GM19467 (cell line): ENCODE measurements around the gene LINC00632.

Source experiments
- ATAC-seq: cut with Tn5 transposase; IDR thresholded peaks from one replicate; pipeline ENCODE4 v1.9.1; 2021; ENCODE audit warnings: mild to moderate bottlenecking, moderate library complexity; ENCODE audit not compliant: unreplicated experiment

Gene LINC00632

DNA sequence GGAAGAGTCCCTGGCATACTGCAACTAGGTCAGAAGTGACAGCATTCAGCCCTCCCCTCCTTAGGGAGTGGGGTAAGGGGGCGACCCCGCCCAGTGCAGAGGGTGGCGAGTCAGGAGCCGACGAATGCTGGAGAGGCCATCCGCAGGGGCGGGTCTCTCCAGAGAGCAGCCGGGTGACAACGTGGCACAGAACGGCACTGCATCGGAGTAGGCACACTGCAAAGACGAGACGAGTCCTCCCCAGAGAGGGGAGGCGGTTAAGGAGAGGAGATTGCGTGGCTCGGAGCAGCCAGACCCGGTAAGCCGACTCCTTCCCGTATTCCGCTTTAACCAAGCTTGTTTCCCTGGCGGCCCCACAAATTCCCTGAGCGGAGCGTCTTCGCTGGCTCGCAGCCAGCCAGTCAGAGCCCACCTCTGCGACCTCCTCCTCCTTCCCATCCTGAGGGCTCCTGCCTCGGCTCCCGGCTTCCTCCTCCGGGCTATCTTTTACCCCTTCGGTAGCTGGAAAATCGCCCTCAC, 54.9 kb downstream of the LINC00632 start:
- no peak for ATAC-seq

DNA sequence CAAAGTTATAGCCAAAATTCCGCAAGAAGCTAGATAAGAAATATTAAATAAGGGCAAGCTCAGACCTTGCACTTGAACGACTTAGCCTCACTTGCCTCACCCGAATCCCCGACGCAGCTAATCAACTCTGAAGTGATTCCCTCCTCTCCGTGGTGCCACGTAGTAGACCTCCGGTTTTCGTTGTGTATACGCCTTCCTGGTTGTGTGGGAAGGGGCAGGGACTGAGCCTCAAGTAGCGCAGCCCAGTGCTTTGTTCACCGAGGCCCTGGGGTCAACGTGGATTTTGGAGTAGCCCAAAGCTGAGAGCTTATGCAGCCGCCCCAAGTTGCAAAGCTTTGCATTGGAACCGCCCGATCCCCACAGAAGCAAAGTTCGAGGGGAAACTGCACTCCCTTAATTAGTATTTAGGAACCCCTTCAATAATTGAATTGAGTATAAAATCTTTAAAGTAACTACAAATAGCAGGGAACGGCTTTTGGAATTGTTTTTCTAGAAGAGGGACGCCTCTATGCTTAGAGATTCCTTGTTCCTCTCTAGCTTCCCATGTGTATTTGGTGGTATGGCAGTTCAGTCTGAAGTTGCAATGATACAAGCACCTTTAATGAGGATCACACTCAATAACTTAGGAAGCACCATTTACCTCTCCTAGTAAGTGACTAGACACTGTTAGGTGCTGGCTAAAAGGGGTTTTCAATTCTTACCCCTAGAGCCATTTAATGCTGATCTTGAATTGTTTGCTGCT, 55.7 kb downstream of the LINC00632 start:
- ATAC-seq: no peak

DNA sequence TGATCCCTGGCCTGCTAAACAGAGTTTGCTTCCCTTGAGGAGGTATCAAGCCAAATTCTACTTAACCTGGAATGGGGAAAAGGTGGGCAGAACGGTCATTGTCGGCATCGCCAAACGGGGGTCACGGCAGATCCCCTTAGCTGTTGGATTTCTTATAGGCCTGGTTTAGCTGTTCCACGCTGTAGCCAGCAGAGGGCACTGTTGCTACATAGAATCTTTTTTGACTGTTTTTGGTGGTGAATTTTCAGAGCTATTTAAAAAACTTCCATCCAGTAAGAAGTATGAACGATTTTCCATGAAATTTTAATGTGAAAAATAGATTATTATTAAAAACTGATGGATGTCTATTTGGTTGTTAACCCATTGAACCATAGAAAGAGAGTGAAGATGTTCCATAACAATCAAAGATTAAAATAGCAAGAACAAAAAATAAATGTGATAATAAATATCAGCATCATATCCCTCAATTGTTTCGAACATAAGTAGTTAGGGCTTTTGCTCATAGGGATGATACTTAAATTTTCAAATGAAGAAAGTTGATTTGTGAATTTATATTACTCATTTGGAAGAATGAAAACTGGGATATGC, 56.6 kb downstream of the LINC00632 start:
- ATAC-seq: no peak

GRCh38 chrX:140767646-140768045, 58.1 kb downstream of the LINC00632 start:
- ATAC-seq: no peak

GRCh38 chrX:140775211-140775610, 65.7 kb downstream of the LINC00632 start:
- ATAC-seq: no peak

GRCh38 chrX:140776320-140776719, 66.8 kb downstream of the LINC00632 start:
- no peak for ATAC-seq

GRCh38 chrX:140794642-140795041, 85.1 kb downstream of the LINC00632 start:
- no peak for ATAC-seq

DNA sequence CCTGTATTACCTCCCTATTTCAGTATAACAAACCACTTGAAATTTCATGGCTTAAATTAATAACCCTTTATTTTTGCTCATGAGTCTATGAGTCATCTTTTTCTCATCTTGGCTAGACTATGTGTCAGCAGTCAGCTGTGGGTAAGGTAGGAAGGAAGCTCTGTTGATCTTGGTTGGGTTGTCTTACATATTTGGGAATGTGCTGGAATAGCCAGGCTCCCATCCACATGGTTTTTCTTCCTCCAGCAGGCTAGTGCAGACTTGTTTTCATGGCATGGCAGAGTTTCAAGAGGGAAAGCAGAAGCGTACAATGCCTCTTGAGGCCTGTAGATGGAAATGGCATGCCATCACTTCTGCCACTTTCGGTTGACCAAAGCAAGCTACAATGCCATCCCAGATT, 89.7 kb downstream of the LINC00632 start:
- no peak for ATAC-seq

DNA sequence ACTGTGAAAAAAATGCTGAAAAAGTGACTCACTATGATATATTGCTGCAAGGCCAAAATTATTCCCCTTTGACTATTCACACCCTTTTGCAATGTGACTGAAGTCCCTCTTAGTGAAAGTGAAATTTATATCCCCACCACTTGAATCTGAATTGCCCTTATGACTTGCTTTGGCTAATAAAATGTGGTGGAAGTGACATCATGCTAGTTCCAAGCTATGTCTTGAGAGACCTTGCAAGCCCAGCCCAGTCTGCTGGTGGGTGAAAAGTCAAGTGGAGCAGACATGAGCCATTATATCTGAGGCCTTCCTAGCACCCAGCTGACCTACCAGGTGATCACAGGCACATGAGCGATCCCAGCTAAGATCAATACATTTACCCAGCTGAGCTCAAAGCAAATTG, 94.7 kb downstream of the LINC00632 start:
- ATAC-seq: no peak

DNA sequence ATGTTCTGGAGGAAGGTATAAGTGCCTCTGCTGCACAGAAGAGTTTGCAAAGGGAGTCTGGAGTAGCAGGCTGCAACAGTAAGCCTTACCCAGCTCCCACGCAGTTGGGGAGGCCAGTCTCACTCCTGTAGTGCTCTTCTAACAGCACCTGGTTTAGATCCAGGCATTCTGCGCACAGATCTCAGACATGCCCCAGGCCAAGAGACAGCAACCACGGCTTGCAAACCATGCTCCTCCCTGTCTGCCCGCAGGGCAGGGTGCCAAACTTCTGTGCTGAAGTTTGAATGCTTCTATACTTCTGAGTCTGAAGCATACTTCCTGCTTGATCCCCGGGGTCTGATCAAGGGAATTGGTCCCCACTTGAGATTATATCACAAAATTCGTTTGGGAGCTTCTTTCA, 106.3 kb downstream of the LINC00632 start:
- no peak for ATAC-seq

- ATAC-seq: no peak
Measured at GRCh38 chrX:140817943-140818342, 108.4 kb downstream of the LINC00632 start.

DNA sequence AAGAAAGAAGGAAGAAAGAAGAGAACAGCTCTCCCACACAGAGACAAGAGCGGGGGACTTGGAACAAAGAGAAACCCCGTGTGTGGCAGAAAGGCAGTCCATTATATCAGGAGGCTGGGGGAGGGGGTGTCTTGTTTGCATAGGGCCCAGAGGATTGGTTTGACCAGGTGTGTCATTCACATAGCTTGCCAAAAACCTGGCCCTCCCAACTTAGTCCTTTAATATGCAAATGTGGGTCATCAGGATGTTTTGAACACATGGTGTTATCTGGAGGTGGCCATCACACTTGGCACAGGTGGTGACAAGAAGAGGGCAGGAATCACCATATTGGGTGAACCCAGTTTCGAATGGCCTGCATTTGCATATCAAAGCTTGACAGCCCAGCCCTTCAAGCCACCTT, 111.7 kb downstream of the LINC00632 start:
- no peak for ATAC-seq

DNA sequence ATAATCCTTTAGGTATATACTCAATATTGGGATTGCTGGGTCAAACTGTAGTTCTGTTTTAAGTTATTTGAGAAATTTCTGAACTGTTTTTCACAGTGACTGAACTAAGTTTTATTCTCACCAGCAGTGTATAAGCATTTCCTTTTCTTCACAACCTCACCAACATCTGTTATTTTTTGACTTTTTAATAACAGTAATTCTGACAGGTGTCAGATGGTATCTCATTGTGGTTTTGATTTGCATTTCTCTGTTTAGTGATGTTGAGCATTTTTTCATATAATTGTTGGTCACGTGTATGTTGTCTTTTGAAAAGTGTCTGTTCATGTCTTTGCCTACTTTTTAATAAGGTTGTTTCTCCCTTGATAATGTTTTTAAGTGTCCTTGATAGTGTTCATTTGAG, 112.6 kb downstream of the LINC00632 start:
- no peak for ATAC-seq

DNA sequence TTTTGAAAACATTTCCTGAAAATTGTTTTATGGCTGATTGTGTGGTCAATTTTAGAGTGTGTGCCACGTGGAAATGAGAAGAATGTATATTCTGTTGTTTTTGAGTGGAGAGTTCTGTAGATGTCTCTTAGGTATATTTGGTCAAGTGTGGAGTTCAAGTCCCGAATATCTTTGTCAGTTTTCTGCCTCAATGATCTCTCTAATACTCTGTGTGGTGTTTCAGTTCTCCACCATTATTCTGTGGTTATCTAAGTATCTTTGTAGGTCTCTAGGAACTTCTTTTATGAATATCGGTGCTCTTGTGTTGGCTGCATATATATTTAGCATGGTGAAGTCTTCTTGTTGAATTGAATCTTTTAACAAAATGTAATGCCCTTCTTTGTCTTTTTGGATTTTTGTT, 113.3 kb downstream of the LINC00632 start:
- ATAC-seq: no peak

DNA sequence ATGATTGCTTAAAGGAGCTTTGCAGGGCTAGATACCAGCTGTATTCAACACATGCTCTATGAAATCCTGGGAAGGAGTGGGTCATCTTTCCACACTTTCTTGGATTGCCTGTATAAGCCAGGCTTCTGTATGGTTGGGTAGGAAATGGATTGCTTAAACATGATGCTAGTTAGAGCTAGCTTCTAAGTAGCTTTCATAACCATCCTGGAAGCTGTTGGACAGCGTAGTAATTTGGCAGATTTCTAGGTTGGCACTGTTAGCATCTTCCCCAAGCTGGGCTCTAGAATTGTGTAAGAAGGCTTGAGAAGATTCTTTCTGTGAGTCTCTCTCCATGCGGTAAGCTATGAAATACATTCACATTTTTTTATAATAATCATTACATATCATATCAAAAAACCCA, 127.3 kb downstream of the LINC00632 start:
- no peak for ATAC-seq
